Measurements from ENCODE around the gene LAD1. TPM values are rescaled to one million over a fixed set of nuclear protein-coding genes. Genes with fewer than 3 reads are reported as not detected.

LAD1 gene
- total RNA-seq, 2 experiments from 2014 or later: not detected

GRCh38 chr1:201408834-201409200, 9.7 kb upstream of the LAD1 start:
- no peaks in the 10 kb centered on the region for H3K79me2 ChIP-seq (ENCODE audit: insufficient read depth, low read depth, low read length)
- no peak overlapping the region for H3K4me2 ChIP-seq (ENCODE audit: low read length)
- ChIA-PET CTCF (ENCODE audit: unreplicated experiment) (interaction anchor here (0.5 to 0.6 kb wide), 2 partner anchors 13 to 23 kb away, joined by 3 to 5 read pairs; no protein-coding TSS in a partner anchor), POLR2A (no interaction called here)
- no peaks in the 10 kb centered on the region for H3K9me2 ChIP-seq (ENCODE audit: insufficient read depth, low read length)
- H3K9me3 ChIP-seq (ENCODE audit: low read length): no peaks in the 10 kb centered on the region
- no TSS peak for BruUV-seq (replicated peaks)
- H3K27ac ChIP-seq (ENCODE audit: low read depth, low read length, poor library complexity, severe bottlenecking): no peak overlapping the region
- TF ChIP-seq CTCF (conservative IDR thresholded peaks at IDR 0.05; ENCODE audit: low read length) (no peak), EZH2phosphoT487 (IDR thresholded peaks at IDR 0.05; ENCODE audit: borderline replicate concordance, low read depth, low read length) (no peak)
- no peaks in the 10 kb centered on the region for H3K36me3 ChIP-seq (ENCODE audit: insufficient read depth, low read length)
- no peaks in the 10 kb centered on the region for H3K4me1 ChIP-seq (ENCODE audit: insufficient read depth, low read length, poor library complexity, severe bottlenecking)
- intact Hi-C loops (cut with micrococcal nuclease; ENCODE audit: unreplicated experiment): loop anchor here (1.0 kb wide), 1 partner anchor 24 kb away; no protein-coding TSS in a partner anchor
- no peak for DNase-seq (ENCODE audit: low spot score)
- no peak overlapping the region for H3K4me3 ChIP-seq (ENCODE audit: low read depth, low read length, poor library complexity, severe bottlenecking)
- no peak overlapping the region for H2AFZ ChIP-seq (ENCODE audit: low read length)
- H4K20me1 ChIP-seq (ENCODE audit: insufficient read depth, low read length): no peaks in the 10 kb centered on the region

GRCh38 chr1:201408176-201408833, 9.2 kb upstream of the LAD1 start:
- no peak overlapping the region for H2AFZ ChIP-seq (ENCODE audit: low read length)
- CTCF ChIA-PET (ENCODE audit: unreplicated experiment): no interaction called here
- H3K36me3 ChIP-seq (ENCODE audit: insufficient read depth, low read length): no peaks in the 10 kb centered on the region
- no peak overlapping the region for H3K27ac ChIP-seq (ENCODE audit: low read depth, low read length, poor library complexity, severe bottlenecking)
- no peaks in the 10 kb centered on the region for H3K79me2 ChIP-seq (ENCODE audit: insufficient read depth, low read depth, low read length)
- H3K4me1 ChIP-seq (ENCODE audit: insufficient read depth, low read length, poor library complexity, severe bottlenecking): no peaks in the 10 kb centered on the region
- H3K9me3 ChIP-seq (ENCODE audit: low read length): no peaks in the 10 kb centered on the region
- H3K4me2 ChIP-seq (ENCODE audit: low read length): no peak overlapping the region
- TF ChIP-seq CTCF (conservative IDR thresholded peaks at IDR 0.05; ENCODE audit: low read length): peak; percentile 89
- no peak for TF ChIP-seq EZH2phosphoT487 (IDR thresholded peaks at IDR 0.05; ENCODE audit: borderline replicate concordance, low read depth, low read length)
- POLR2A ChIA-PET: no interaction called here
- no TSS peak for BruUV-seq (replicated peaks)
- no peak overlapping the region for H3K4me3 ChIP-seq (ENCODE audit: low read depth, low read length, poor library complexity, severe bottlenecking)
- H3K9me2 ChIP-seq (ENCODE audit: insufficient read depth, low read length): no peaks in the 10 kb centered on the region
- DNase-seq (ENCODE audit: low spot score): peak; percentile 70
- intact Hi-C loops (cut with micrococcal nuclease; ENCODE audit: unreplicated experiment): loop anchor here (1.0 kb wide), 1 partner anchor 23 kb away; no protein-coding TSS in a partner anchor
- H4K20me1 ChIP-seq (ENCODE audit: insufficient read depth, low read length): no peaks in the 10 kb centered on the region

- Histone ChIP-seq H3K79me2 (ENCODE audit: insufficient read depth, low read depth, low read length) (no peaks in the 10 kb centered on the region), H3K9me2 (ENCODE audit: insufficient read depth, low read length) (no peaks in the 10 kb centered on the region), H2AFZ (ENCODE audit: low read length) (no peak overlapping the region), H3K4me1 (ENCODE audit: insufficient read depth, low read length, poor library complexity, severe bottlenecking) (no peaks in the 10 kb centered on the region), H3K9me3 (ENCODE audit: low read length) (no peaks in the 10 kb centered on the region), H3K36me3 (ENCODE audit: insufficient read depth, low read length) (no peaks in the 10 kb centered on the region), H3K27ac (ENCODE audit: low read depth, low read length, poor library complexity, severe bottlenecking) (no peak overlapping the region), H4K20me1 (ENCODE audit: insufficient read depth, low read length) (no peaks in the 10 kb centered on the region), H3K4me3 (ENCODE audit: low read depth, low read length, poor library complexity, severe bottlenecking) (no peak overlapping the region), H3K4me2 (ENCODE audit: low read length) (no peak overlapping the region)
- CTCF ChIA-PET (ENCODE audit: unreplicated experiment): no interaction called here
- POLR2A ChIA-PET: interaction anchor here (0.6 kb wide), 1 partner anchor 879 kb away, joined by 3 read pairs; no protein-coding TSS in a partner anchor
- no peak for TF ChIP-seq EZH2phosphoT487 (IDR thresholded peaks at IDR 0.05; ENCODE audit: borderline replicate concordance, low read depth, low read length)
- TF ChIP-seq CTCF (conservative IDR thresholded peaks at IDR 0.05; ENCODE audit: low read length): no peak
- no peak for DNase-seq (ENCODE audit: low spot score)
- intact Hi-C loops (cut with micrococcal nuclease; ENCODE audit: unreplicated experiment): no loop called here
- no TSS peak for BruUV-seq (replicated peaks)
Measured at GRCh38 chr1:201406831-201407406, 7.8 kb upstream of the LAD1 start.
